B cell (primary cell): ENCODE results near the gene DGKQ. TPM values are rescaled to one million over a fixed set of nuclear protein-coding genes. Genes with fewer than 3 reads are reported as not detected.

Experiments used
- ATAC-seq: fragments of 200-7000 bp; cut with Tn5 transposase; one replicate; pipeline ENCODE4 v1.10.0; 2021; ENCODE audit warnings: low read depth, mild to moderate bottlenecking, moderate number of reproducible peaks, moderate library complexity
- CTCF ChIA-PET: fragments of 350-600 bp; sonication (Branson Sonifier 250); formaldehyde crosslinking; loops from one replicate; lab custom pipeline; 2021; ENCODE audit warnings: antibody characterized with exemption, inconsistent platforms; lab: Charles Lee
- POLR2A ChIA-PET: fragments of 350-600 bp; sonication (Branson Sonifier 250); formaldehyde crosslinking; loops from one replicate; lab custom pipeline; 2021; ENCODE audit warnings: antibody characterized with exemption; lab: Charles Lee
- DNase-seq: peaks from one replicate; pipeline ENCODE4 v3.0.0; 2013
- H2AFZ ChIP-seq: 2 replicates; pipeline ENCODE4 v1.6.1; 2012; ENCODE audit warnings: mild to moderate bottlenecking, low read depth, low read length; ENCODE audit not compliant: insufficient read depth, poor library complexity, severe bottlenecking
- H3K27ac ChIP-seq, 2 donors: 1 replicate in 1 of 2; 2 replicates in 1 of 2; pipeline ENCODE4 v1.5.1; 2012 to 2013; ENCODE audit warnings: low read length in 2 of 2, mild to moderate bottlenecking in 2 of 2, moderate library complexity in 1 of 2
- H3K27me3 ChIP-seq, 4 experiments: fragments of 200-600 bp in 1 of 4; sonication (generic) in 1 of 4; replicated peaks in 1 of 4; 1 replicate in 2 of 4; 2 replicates in 2 of 4; pipeline versions ENCODE4 v1.6.1 to v1.7.0; 2013 to 2016; ENCODE audit warnings: low read length in 3 of 4, mild to moderate bottlenecking in 2 of 4, mixed read lengths in 1 of 4, moderate library complexity in 1 of 4; ENCODE audit not compliant: insufficient read depth in 4 of 4, control insufficient read depth in 3 of 4; ENCODE audit errors: control extremely low read depth in 1 of 4
- H3K36me3 ChIP-seq, 2 experiments: replicated peaks in 1 of 2; 1 replicate in 1 of 2; 2 replicates in 1 of 2; pipeline versions ENCODE4 v1.6.1 to v1.7.1; 2013; ENCODE audit warnings: low read length in 1 of 2; ENCODE audit not compliant: insufficient read depth in 2 of 2, control insufficient read depth in 1 of 2; ENCODE audit errors: control extremely low read depth in 1 of 2, extremely low read depth in 1 of 2
- H3K4me1 ChIP-seq, 2 donors: fragments of 200-600 bp in 1 of 2; sonication (generic) in 1 of 2; 1 replicate in 1 of 2; 2 replicates in 1 of 2; pipeline versions ENCODE4 v1.5.1 to v1.6.1; 2013 to 2017; ENCODE audit warnings: low read length in 2 of 2; ENCODE audit not compliant: control insufficient read depth in 2 of 2, insufficient read depth in 2 of 2
- H3K4me2 ChIP-seq: replicated peaks from 2 replicates; pipeline ENCODE3; 2012; ENCODE audit warnings: mild to moderate bottlenecking, low read depth, low read length; ENCODE audit not compliant: poor library complexity, severe bottlenecking
- H3K4me3 ChIP-seq, 5 experiments: fragments of 200-600 bp in 1 of 5; sonication (generic) in 1 of 5; 1 replicate in 3 of 5; 2 replicates in 2 of 5; pipeline versions ENCODE4 v1.5.1 to v1.7.0; 2011 to 2016; ENCODE audit warnings: low read length in 4 of 5, mild to moderate bottlenecking in 4 of 5, low read depth in 2 of 5, control low read depth in 1 of 5, moderate library complexity in 1 of 5; ENCODE audit not compliant: insufficient read depth in 1 of 5; ENCODE audit errors: control extremely low read depth in 1 of 5, extremely low read depth in 1 of 5
- H3K79me2 ChIP-seq: fragments of 200-600 bp; sonication (generic); one replicate; pipeline ENCODE4 v1.6.0; 2016; ENCODE audit warnings: low read length; ENCODE audit not compliant: control insufficient read depth, insufficient read depth
- H3K9ac ChIP-seq: fragments of 200-600 bp; sonication (generic); 2 replicates; pipeline ENCODE4 v1.6.1; 2017; ENCODE audit warnings: mild to moderate bottlenecking, low read length, moderate library complexity
- H3K9me3 ChIP-seq, 3 donors: one replicate each; pipeline versions ENCODE4 v1.6.1 to v1.7.1; 2013; ENCODE audit warnings: low read length in 2 of 3; ENCODE audit not compliant: control insufficient read depth in 2 of 3, insufficient read depth in 1 of 3; ENCODE audit errors: control extremely low read depth in 1 of 3
- H4K20me1 ChIP-seq: 2 replicates; pipeline ENCODE4 v1.6.0; 2012; ENCODE audit warnings: mild to moderate bottlenecking, low read length; ENCODE audit not compliant: insufficient read depth, control insufficient read depth, poor library complexity, severe bottlenecking
- H3K27ac Mint-ChIP-seq: one replicate; pipeline ENCODE4 v1.8.0; 2021; ENCODE audit warnings: mixed read lengths
- H3K27me3 Mint-ChIP-seq: one replicate; pipeline ENCODE4 v1.8.0; 2021; ENCODE audit warnings: mixed read lengths
- H3K4me1 Mint-ChIP-seq: one replicate; pipeline ENCODE4 v1.8.0; 2021; ENCODE audit warnings: mixed read lengths
- H3K4me3 Mint-ChIP-seq: one replicate; pipeline ENCODE4 v1.8.0; 2021; ENCODE audit warnings: mixed read lengths
- H3K9me3 Mint-ChIP-seq: one replicate; pipeline ENCODE4 v1.8.0; 2022; ENCODE audit warnings: mixed read lengths; ENCODE audit not compliant: insufficient read depth
- CTCF ChIP-seq: fragments of 200-600 bp; IDR thresholded peaks from one replicate; pipeline ENCODE4 v1.8.0; 2022; ENCODE audit warnings: antibody characterized with exemption, mild to moderate bottlenecking
- EZH2 ChIP-seq: IDR thresholded peaks from 2 replicates; pipeline ENCODE4 v1.6.1; 2012; ENCODE audit warnings: borderline replicate concordance, low read depth, mild to moderate bottlenecking, moderate library complexity, low read length; ENCODE audit not compliant: insufficient read depth, poor library complexity, severe bottlenecking
- WGBS: methylation state at CpG from one replicate; pipeline ENCODE4 v1.1.5; 2013; ENCODE audit warnings: missing lambda C conversion rate; ENCODE audit not compliant: insufficient coverage; 5-methylcytosine and 5-hydroxymethylcytosine counted together
- intact Hi-C: fragments of 100-400 bp; cut with micrococcal nuclease; formaldehyde crosslinking; loops from one replicate; pipeline ENCODE4 v1.10.0; 2022
- polyA plus RNA-seq: library from polyadenylated mRNA; depleted of rRNA; stranded (reverse); fragments of >200 nt; gene quantifications from 2 replicates; pipeline ENCODE4 v1.2.3, GENCODE V29; 2012
- total RNA-seq, 2 donors: library from RNA; stranded (reverse); fragments of 120-200 nt in 1 of 2; gene quantifications; 1 replicate in 1 of 2; 2 replicates in 1 of 2; pipeline versions ENCODE4 v1.2.3 to v1.2.4, GENCODE V29; 2013 to 2022

Gene DGKQ
- total and polyA plus RNA-seq, 2 donors (not counting 1 experiment from before 2014, with no cell fraction given) = 22.6 to 30.4 TPM

GRCh38 chr4:915595-915994 is 57.8 kb downstream of the DGKQ start:
- Histone ChIP-seq H3K9me3 (peaks cover 0 to 3% (median 0%) of the 10 kb centered on the region in 3 donors), H3K4me1 (peaks cover 35 to 39% of the 10 kb centered on the region in 2 donors), H4K20me1 (peaks cover 99% of the 10 kb centered on the region), H3K4me2 (peak overlapping the region; percentile 74), H3K79me2 (peaks cover 100% of the 10 kb centered on the region), H2AFZ (no peak overlapping the region), H3K36me3 (peaks cover 2 to 27% of the 10 kb centered on the region in 2 experiments), H3K4me3 (peak overlapping the region in 1 of 5 experiments; percentile 23), H3K9ac (peak overlapping the region; percentile 51), H3K27ac (peak overlapping the region in 1 of 2 donors; percentile 32), H3K27me3 (no peaks in the 10 kb centered on the region)
- intact Hi-C loops = no loop called here
- CTCF ChIA-PET = interaction anchor here (0.8 kb wide), 1 partner anchor 163 kb away, joined by 4 read pairs; no protein-coding TSS in a partner anchor
- Mint-ChIP-seq H3K9me3 (peaks cover 2% of the 10 kb centered on the region), H3K4me3 (peak overlapping the region; percentile 73), H3K27me3 (no peaks in the 10 kb centered on the region), H3K4me1 (peaks cover 51% of the 10 kb centered on the region), H3K27ac (no peak overlapping the region)
- ATAC-seq (peak; percentile 10), DNase-seq (no peak)
- POLR2A ChIA-PET = no interaction called here
- TF ChIP-seq EZH2 (no peak), CTCF (no peak)
- 4% methylated on average over 3 of the region's 8 CpGs for WGBS

- 20% methylated on average over 15 of the region's 20 CpGs for whole genome bisulfite sequencing
- H3K36me3 ChIP-seq = peaks cover 2 to 32% of the 10 kb centered on the region in 2 experiments
- peaks cover 100% of the 10 kb centered on the region for H3K79me2 ChIP-seq
- no peaks in the 10 kb centered on the region for H3K27me3 ChIP-seq
- ATAC-seq (peak; percentile 81), DNase-seq (peak; percentile 45)
- H3K4me1 Mint-ChIP-seq = peaks cover 49% of the 10 kb centered on the region
- peak overlapping the region in 2 of 5 experiments; percentile 8 to 23 for H3K4me3 ChIP-seq
- no peaks in the 10 kb centered on the region for H3K27me3 Mint-ChIP-seq
- H3K27ac ChIP-seq = peak overlapping the region in 1 of 2 donors; percentile 32
- ChIA-PET CTCF (no interaction called here), POLR2A (no interaction called here)
- TF ChIP-seq EZH2 = no peak
- TF ChIP-seq CTCF = no peak
- peaks cover 32 to 39% of the 10 kb centered on the region in 2 donors for H3K4me1 ChIP-seq
- H3K4me2 ChIP-seq = peak overlapping the region; percentile 74
- H3K9me3 Mint-ChIP-seq = peaks cover 2% of the 10 kb centered on the region
- no peak overlapping the region for H2AFZ ChIP-seq
- H3K9me3 ChIP-seq = peaks cover 0 to 3% (median 0%) of the 10 kb centered on the region in 3 donors
- peaks cover 99% of the 10 kb centered on the region for H4K20me1 ChIP-seq
- peak overlapping the region; percentile 10 for H3K27ac Mint-ChIP-seq
- peak overlapping the region; percentile 51 for H3K9ac ChIP-seq
- peak overlapping the region; percentile 73 for H3K4me3 Mint-ChIP-seq
- intact Hi-C loops = no loop called here
Observed at GRCh38 chr4:915041-915474, 58.3 kb downstream of the DGKQ start.
